Neural cell (in vitro differentiated cells): Measurements from ENCODE around the gene CTNNA2. TPM values are rescaled to one million over a fixed set of nuclear protein-coding genes. Genes with fewer than 3 reads are reported as not detected.
A peak's percentile ranks its signal among the peaks of the same experiment; 100 is the strongest.

Experiments
- H2AFZ ChIP-seq: fragments of 200-600, 300-800 bp; sonication (generic), shearing (Covaris generic); 2 replicates; pipeline ENCODE4 v1.6.0; 2014; ENCODE audit warnings: low read depth, mild to moderate bottlenecking, antibody characterized with exemption, low read length, moderate library complexity
- H3F3A ChIP-seq: fragments of 200-600 bp; shearing (Covaris generic); 2 replicates; pipeline ENCODE4 v1.6.1; 2016; ENCODE audit warnings: mild to moderate bottlenecking, moderate library complexity, mixed read lengths, antibody characterized with exemption, low read length; ENCODE audit not compliant: insufficient read depth, poor library complexity, severe bottlenecking
- H3K27ac ChIP-seq: fragments of 200-600, 300-800 bp; sonication (generic), shearing (Covaris generic); 2 replicates; pipeline ENCODE4 v1.5.1; 2014; ENCODE audit warnings: mild to moderate bottlenecking, low read length, moderate library complexity
- H3K27me3 ChIP-seq: fragments of 300-800, 200-600 bp; sonication (generic), shearing (Covaris generic); 2 replicates; pipeline ENCODE4 v1.6.0; 2014; ENCODE audit warnings: mild to moderate bottlenecking, low read depth, low read length, moderate library complexity; ENCODE audit not compliant: insufficient read depth
- H3K36me3 ChIP-seq: fragments of 300-800, 200-600 bp; sonication (generic), shearing (Covaris generic); 2 replicates; pipeline ENCODE4 v1.5.1; 2014; ENCODE audit warnings: mild to moderate bottlenecking, antibody characterized with exemption, low read length, moderate library complexity; ENCODE audit not compliant: insufficient read depth
- H3K4me2 ChIP-seq: fragments of 300-800, 200-600 bp; sonication (generic), shearing (Covaris generic); 2 replicates; pipeline ENCODE4 v1.6.0; 2014; ENCODE audit warnings: mild to moderate bottlenecking, low read length
- H3K4me3 ChIP-seq: fragments of 300-800, 200-600 bp; sonication (generic), shearing (Covaris generic); 2 replicates; pipeline ENCODE4 v1.5.1; 2014; ENCODE audit warnings: mild to moderate bottlenecking, low read length, moderate library complexity
- H3K79me2 ChIP-seq: fragments of 200-600 bp; shearing (Covaris generic); replicated peaks from 2 replicates; pipeline ENCODE4 v1.6.0; 2014; ENCODE audit warnings: mild to moderate bottlenecking, low read length, moderate library complexity; ENCODE audit not compliant: insufficient read depth
- H3K9ac ChIP-seq: fragments of 300-800, 200-600 bp; sonication (generic), shearing (Covaris generic); 2 replicates; pipeline ENCODE4 v1.6.1; 2016; ENCODE audit warnings: mild to moderate bottlenecking, low read length, mixed read lengths
- H3K9me2 ChIP-seq: fragments of 200-600 bp; shearing (Covaris generic); 2 replicates; pipeline ENCODE4 v1.6.1; 2016; ENCODE audit warnings: mild to moderate bottlenecking, low read length, mixed read lengths; ENCODE audit not compliant: insufficient read depth
- H3K9me3 ChIP-seq: fragments of 200-600, 300-800 bp; sonication (generic), shearing (Covaris generic); 2 replicates; pipeline ENCODE4 v1.6.1; 2016; ENCODE audit warnings: mild to moderate bottlenecking, mixed run types, low read length, moderate library complexity, mixed read lengths
- H4K20me1 ChIP-seq: fragments of 200-600 bp; shearing (Covaris generic); 2 replicates; pipeline ENCODE4 v1.6.1; 2016; ENCODE audit warnings: mild to moderate bottlenecking, mixed run types; ENCODE audit not compliant: insufficient read depth
- CTCF ChIP-seq: fragments of 450-650 bp; IDR thresholded peaks from 2 replicates; pipeline ENCODE4 v1.5.1; 2014; ENCODE audit warnings: antibody characterized with exemption, mild to moderate bottlenecking, moderate library complexity; ENCODE audit not compliant: poor library complexity, severe bottlenecking
- EP300 ChIP-seq: fragments of 450-650 bp; conservative IDR thresholded peaks from 2 replicates; pipeline ENCODE4 v1.6.1; 2014; ENCODE audit warnings: antibody characterized with exemption, mild to moderate bottlenecking, moderate library complexity; ENCODE audit not compliant: poor library complexity, severe bottlenecking
- EZH2 ChIP-seq: fragments of 200-600, 300-800 bp; shearing (Covaris generic), sonication (generic); IDR thresholded peaks from 2 replicates; pipeline ENCODE4 v1.6.1; 2014; ENCODE audit warnings: antibody characterized with exemption, low read length, borderline replicate concordance, mild to moderate bottlenecking; ENCODE audit not compliant: insufficient read depth, poor library complexity, severe bottlenecking
- MXI1 ChIP-seq: fragments of 450-650 bp; conservative IDR thresholded peaks from 2 replicates; pipeline ENCODE4 v1.6.1; 2014; ENCODE audit warnings: antibody characterized with exemption, mild to moderate bottlenecking; ENCODE audit not compliant: poor library complexity, severe bottlenecking
- POLR2AphosphoS5 ChIP-seq: IDR thresholded peaks from 2 replicates; pipeline ENCODE4 v1.6.1; 2012
- RAD21 ChIP-seq: fragments of 450-650 bp; conservative IDR thresholded peaks from 2 replicates; pipeline ENCODE4 v1.6.1; 2014; ENCODE audit warnings: antibody characterized with exemption, mild to moderate bottlenecking, moderate library complexity
- REST ChIP-seq: IDR thresholded peaks from 2 replicates; pipeline ENCODE4 v1.6.1; 2012; ENCODE audit warnings: borderline replicate concordance
- SMC3 ChIP-seq: fragments of 450-650 bp; conservative IDR thresholded peaks from 2 replicates; pipeline ENCODE4 v1.6.1; 2014; ENCODE audit warnings: antibody characterized with exemption, mild to moderate bottlenecking, moderate library complexity; ENCODE audit not compliant: poor library complexity
- TAF1 ChIP-seq: IDR thresholded peaks from 2 replicates; pipeline ENCODE4 v1.6.1; 2012; ENCODE audit warnings: low read depth
- polyA plus RNA-seq: library from polyadenylated mRNA; depleted of rRNA; stranded (reverse); fragments of >200 nt; gene quantifications from 2 replicates; pipeline ENCODE4 v1.2.3, GENCODE V29; 2014

The CTNNA2 gene
- polyA plus RNA-seq, 1 donor from 2014 or later = 194 TPM

DNA sequence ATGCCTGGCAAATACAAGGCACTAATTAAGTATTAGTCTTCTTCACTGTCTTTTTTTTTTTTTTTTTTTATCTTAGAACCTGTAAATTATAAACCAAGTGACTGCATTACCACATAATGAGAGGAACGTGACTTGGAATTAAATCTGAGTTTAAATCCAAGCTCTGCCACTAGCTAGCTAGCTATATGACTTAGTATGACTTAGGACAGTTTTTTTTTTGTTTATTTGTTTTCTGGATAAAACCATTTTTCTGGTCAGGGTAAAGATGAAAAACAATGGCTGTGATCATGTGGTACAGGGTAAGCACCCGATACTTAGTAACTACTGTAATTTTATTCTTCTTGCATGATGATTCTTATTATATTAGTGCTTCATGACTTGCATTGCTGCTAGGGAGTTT is 983.5 kb downstream of the CTNNA2 start:
- Histone ChIP-seq H2AFZ (no peak overlapping the region), H3K9me3 (no peaks in the 10 kb centered on the region), H4K20me1 (no peaks in the 10 kb centered on the region), H3K27ac (no peak overlapping the region), H3K79me2 (no peaks in the 10 kb centered on the region), H3K9me2 (no peaks in the 10 kb centered on the region), H3K36me3 (no peaks in the 10 kb centered on the region), H3K9ac (no peak overlapping the region), H3F3A (no peaks in the 10 kb centered on the region), H3K4me2 (no peak overlapping the region), H3K4me3 (no peak overlapping the region), H3K27me3 (no peaks in the 10 kb centered on the region)
- TF ChIP-seq SMC3 = no peak
- no peak for TF ChIP-seq EZH2
- no peak for TF ChIP-seq CTCF
- TF ChIP-seq MXI1 = no peak
- TF ChIP-seq EP300 = no peak
- TF ChIP-seq REST = no peak
- TF ChIP-seq TAF1 = no peak
- no peak for TF ChIP-seq RAD21
- TF ChIP-seq POLR2AphosphoS5 = no peak

- H3K4me3 ChIP-seq = no peak overlapping the region
- H3K9ac ChIP-seq = no peak overlapping the region
- H4K20me1 ChIP-seq = no peaks in the 10 kb centered on the region
- H3K9me2 ChIP-seq = no peaks in the 10 kb centered on the region
- H3K36me3 ChIP-seq = no peaks in the 10 kb centered on the region
- H3F3A ChIP-seq = no peaks in the 10 kb centered on the region
- no peaks in the 10 kb centered on the region for H3K79me2 ChIP-seq
- H3K27me3 ChIP-seq = no peaks in the 10 kb centered on the region
- H3K9me3 ChIP-seq = no peaks in the 10 kb centered on the region
- no peak overlapping the region for H2AFZ ChIP-seq
- TF ChIP-seq EP300 (no peak), EZH2 (no peak)
- no peak overlapping the region for H3K4me2 ChIP-seq
- H3K27ac ChIP-seq = no peak overlapping the region
Observed at GRCh38 chr2:80496775-80497174, 983.9 kb downstream of the CTNNA2 start.

DNA sequence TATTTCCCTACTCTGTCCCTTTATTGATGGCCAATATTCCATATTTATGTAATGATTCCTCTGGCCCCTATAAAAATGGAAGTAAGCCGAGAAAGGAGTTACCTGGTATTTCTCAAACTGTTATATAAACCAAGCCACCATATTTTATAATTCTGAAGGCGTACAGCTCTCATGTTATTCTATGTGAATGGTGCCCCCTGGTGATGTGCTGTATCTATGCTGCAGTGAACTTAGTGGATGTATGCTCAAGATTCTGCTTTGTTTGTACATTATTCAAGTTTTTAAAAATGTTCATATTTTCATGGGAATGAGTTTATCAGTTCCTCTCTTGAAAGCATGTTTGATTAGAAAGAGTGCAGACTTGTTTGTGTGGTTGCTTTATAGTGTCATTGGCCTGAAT is 986.2 kb downstream of the CTNNA2 start:
- peak; percentile 13 for TF ChIP-seq EP300
- peak; percentile 71 for TF ChIP-seq CTCF
- peak; percentile 75 for TF ChIP-seq RAD21
- no peak for TF ChIP-seq MXI1
- peak; percentile 76 for TF ChIP-seq SMC3
- H3K79me2 ChIP-seq = no peaks in the 10 kb centered on the region
- no peak overlapping the region for H3K4me3 ChIP-seq
- no peaks in the 10 kb centered on the region for H3F3A ChIP-seq
- H2AFZ ChIP-seq = no peak overlapping the region
- H3K9me3 ChIP-seq = no peaks in the 10 kb centered on the region
- H3K9ac ChIP-seq = no peak overlapping the region
- no peaks in the 10 kb centered on the region for H4K20me1 ChIP-seq
- no peak overlapping the region for H3K4me2 ChIP-seq
- H3K36me3 ChIP-seq = no peaks in the 10 kb centered on the region
- no peak overlapping the region for H3K27ac ChIP-seq
- H3K27me3 ChIP-seq = no peaks in the 10 kb centered on the region
- no peaks in the 10 kb centered on the region for H3K9me2 ChIP-seq
